GM18517 (cell line): Measurements from ENCODE around the gene RAB27A.
"Not testable (repeated sequence)": the region's sequence is repeated elsewhere in the genome, so short reads cannot be mapped to it uniquely, and the experiment has no call there.

ENCODE experiments used
- ATAC-seq: cut with Tn5 transposase; IDR thresholded peaks from one replicate; pipeline ENCODE4 v1.9.1; 2021; ENCODE audit warnings: mild to moderate bottlenecking, moderate library complexity; ENCODE audit not compliant: unreplicated experiment

Gene RAB27A

DNA sequence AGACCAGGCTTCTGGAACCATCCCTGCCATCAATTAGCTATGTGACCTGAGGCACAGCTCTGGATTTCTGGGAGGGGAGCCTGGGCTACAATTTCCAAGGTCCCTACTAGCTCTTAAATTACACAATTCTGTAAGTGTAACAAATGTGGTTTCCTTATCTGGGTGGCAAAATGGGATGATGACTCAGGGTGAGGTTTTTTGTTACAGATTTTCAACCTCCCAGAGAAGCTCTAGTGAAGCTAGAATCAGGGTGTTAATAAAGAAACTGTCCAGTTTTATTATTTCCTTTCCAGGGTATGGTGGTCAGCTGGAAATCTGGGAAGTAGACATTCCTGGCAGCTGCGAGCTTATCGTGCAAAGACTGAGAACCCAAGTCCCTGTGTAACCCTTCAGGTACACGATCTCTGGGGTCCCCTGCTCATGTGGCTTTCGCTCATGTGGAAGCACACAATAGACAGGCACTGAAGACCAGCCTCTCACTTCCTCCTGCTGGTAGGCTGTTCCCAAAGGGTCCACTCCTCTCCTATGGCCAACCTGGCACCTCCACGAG, 7.3 kb downstream of the RAB27A start:
- ATAC-seq = no peak

DNA sequence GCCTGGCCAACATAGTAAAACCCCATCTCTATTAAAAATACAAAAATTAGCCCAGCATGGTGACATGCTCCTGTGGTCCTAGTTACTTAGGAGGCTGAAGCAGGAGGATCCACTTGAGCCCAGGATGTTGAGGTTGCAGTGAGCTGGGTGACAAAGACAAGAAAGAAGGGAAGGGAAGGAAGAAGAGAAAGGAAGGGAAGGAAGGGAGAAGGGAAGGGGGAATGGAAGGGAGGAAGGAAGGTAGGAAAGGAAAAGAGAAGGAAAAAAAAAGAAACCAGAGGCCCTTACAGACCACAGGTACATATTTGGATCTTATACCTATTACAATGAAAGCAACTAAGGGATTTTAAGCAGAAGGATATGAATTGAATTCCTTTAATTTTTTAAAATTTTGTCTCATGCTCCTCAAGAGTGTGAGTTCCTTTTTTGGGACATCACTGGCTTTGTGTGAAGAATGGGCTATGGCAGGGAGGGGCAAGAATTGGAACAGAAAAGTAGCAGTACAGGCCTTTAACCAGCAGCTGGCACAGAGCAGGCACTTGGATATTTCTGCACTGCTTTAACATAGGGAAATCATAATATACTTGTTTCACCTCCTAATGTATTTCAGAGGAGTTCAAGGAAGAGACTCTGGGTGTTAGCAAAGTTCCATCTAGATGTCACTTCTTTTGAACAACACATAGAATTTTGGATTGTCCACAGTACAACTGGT, 7.9 kb downstream of the RAB27A start:
- no peak for ATAC-seq

DNA sequence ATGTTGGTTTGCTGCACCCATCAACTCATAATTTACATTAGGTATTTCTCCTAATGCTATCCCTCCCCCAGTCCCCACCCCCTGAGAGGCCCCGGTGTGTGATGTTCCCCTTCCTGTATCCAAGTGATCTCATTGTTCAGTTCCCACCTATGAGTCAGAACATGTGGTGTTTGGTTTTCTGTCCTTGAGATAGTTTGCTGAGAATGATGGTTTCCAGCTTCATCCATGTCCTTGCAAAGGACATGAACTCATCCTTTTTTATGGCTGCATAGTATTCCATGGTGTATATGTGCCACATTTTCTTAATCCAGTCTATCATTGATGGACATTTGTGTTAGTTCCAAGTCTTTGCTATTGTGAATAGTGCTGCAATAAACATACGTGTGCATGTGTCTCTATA, 9.0 kb downstream of the RAB27A start:
- ATAC-seq = not testable (repeated sequence)

DNA sequence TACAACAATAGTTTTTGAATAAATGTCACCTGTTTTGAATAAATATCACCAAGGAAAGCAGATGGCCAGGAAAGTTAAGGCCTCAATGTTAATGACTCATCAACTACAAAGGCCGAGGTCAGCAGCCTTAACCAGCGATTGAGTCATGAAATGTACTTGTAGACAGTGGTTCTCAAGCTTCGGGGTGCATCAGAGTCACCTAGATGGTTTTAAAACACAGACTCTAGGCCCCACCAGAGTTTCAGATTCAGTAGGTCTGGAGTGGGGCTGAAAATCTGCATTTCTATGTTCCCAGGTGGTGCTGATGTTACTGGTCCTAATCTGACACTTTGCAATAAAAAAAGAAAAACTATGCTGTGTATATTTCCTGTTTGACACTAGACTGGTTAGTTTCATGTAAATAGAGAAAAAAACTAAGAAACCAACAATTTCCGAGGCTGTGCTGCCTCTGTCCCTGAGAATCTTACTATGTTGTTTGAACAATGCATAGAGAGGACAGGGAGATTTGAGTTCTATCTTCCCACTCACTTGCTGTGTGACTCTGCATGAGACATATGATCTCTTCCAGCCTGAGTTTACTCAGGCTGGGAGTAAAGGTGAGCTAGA, 9.8 kb downstream of the RAB27A start:
- peak; percentile 81 for ATAC-seq

DNA sequence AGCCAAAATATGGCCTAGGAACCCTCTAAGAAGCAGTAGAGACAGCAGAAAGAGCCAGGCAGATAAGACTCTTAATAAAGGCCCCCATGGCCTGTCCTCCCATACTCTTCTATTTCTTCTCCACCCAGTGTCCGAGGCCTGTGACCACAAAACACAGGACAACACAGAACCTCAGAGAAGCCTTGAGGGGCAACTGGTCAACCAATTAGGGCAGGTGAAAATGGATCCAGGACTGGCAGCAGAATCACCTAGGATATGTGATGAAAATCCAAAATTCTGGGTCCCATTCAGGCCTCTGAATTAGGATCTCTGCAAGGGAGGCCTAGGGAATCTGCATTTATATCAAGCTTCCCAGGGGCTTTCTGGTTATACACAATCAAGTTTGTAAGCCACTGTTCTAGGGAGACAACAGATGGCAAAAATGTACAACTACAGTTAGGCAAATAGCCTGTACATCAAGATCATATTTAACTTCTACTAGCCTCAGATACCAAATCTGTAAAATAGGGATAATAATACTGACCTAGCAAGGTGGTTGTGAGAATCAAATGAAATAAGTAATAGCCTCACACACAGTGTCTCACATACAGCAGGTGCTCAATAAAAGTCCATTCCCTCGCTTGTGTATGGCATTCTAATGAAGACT, 10.4 kb downstream of the RAB27A start:
- no peak for ATAC-seq

DNA sequence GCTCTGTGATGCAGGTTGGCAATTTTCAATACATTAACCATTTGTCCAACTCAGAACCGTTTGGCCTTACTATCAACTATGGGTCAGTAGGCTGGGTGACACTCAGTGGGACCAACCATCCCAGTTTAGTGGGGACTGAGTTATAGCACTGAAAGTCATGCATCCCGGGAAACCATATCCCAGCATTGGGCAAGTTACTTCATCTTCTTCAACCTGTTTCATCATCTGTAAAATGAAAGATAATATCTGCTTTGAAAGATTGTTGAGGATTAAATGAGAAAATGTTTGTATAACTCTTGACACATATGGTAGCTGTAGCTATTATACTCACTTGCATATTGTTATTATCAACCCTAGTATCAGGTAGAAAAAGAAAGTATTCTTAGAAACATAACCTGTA, 11.9 kb downstream of the RAB27A start:
- no peak for ATAC-seq

DNA sequence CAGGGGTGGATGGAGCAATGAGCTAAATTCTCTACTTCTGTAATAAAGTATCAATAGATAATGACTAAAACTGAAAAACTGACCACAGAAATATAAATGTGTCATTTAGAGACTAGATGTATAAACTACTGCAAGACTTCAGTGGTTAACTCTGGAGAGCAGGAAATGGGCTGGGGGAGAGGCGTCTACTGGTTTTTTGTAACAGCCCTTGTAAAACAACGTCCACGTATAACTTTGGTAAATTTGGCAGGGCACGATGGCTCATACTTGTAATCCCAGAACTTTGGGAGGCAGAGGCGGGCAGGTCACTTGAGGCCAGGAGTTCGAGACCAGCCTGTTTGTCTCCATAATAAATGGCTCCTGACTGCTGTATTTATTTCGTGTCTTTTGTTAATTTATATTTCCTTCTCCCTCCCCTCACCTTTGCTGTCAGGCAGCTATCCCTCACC, 12.5 kb downstream of the RAB27A start:
- peak; percentile 68 for ATAC-seq

DNA sequence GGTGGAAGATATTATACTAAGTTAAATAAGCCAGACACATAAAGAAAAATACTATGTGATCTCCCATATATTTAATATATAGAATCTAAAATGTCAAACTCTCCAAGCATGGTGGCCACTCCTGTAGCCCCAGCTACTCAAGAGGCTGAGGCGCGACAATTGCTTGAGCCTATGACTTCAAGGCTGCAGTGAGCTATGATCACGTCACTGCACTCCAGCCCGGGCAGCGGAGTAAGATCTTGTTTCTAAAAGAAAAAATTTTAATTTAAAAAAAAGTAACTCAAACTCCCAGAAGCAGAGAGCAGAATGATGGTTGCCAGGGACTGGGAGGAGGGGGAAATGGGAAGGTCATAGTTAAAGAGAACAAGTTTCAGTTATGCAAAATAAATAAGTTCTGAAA, 13.3 kb downstream of the RAB27A start:
- no peak for ATAC-seq

DNA sequence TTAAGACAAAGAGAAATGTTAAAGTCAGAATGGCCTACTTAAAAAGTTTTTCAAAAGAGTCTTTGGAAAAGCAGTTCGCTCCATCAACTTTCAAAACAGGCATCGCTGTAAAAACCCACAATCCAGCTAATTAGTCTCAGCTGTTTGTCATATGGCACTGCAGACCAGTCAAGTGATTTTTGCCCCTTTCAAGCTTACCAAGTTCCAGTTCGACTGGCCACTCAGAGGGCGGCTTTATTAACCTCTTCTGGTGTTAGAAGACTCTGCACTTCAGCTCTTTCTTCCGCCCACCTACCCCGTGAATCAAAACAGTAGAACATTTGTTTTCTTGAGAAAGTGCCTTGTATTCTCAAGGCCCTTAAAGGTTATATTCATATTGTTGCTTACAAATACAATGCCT, 19.3 kb downstream of the RAB27A start:
- no peak for ATAC-seq

DNA sequence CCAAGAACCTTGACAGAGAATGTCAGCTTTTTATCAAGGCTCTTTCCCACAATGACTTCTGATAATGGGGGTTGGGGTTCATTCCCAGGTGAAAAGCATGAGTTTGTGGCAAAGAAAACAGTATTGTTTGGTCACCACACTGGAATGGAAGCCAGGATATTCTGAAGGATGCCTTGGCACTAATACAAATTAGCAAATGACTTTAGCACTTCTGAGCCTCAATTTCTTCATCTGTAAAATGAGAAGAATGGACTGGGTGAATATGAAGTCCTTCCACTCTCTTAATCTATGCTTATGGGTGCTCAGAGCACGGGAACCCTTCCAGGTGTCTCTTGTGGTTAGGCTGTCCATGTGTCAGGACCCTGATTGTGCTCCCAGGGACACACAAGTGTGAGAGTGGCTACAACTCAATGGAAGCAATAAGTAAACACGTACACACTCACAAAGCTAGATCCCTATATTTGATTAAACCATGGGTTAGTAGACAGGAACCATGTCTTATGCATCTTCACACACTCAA, 21.4 kb downstream of the RAB27A start:
- no peak for ATAC-seq

DNA sequence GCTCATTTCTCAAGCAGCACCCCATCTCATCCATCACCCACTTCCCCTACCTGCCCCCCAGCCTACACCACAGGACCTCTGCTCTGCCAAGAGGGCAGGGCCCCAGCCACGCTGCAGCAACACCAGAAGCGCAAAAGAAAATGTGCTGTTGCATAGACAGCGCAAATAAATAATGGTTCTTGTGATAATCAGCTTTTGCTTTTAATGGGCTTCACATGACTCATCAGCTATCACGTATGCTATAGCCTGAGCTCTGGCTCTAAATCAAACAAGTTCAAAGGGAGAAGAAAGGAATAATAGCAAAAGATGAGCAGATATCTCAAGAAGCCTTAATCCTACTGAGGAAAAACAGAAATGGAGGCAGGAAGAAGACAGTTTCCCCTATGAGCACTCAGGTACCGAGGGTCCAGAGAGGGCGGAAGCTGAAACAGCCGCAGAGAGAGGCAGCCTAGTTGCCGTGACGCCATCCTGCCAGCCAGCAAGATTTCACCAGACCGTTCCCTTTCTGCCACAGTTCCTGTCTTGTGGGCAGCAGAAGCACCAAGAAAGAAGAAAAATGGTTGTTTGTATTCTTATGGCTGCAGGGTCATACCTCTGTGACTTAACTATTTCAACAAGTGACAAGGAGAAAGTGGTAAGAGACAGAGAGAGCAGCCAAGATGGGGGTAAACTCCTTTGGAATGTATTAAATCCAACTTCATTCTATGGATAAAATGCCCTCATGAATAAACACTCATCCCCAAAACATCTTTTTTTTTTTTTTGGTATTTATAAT, 22.0 kb downstream of the RAB27A start:
- peak; percentile 70 for ATAC-seq

DNA sequence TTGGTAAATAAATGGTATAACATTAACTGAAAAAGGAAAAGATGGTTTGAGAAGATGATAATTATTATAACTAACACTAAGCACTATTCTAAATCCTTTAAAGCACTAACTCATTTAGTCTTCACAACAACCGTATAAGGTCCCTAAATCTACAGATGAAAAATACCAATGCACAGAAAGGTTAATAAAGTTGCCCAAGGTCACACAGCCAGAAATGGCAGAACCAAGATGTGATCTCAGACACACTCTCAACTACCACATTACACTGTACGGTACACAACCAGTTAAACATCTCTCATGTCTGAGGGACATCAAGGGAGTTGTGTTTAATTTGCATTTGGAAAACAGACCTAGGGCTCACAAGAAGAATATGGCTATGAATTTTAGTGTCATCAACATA, 23.1 kb downstream of the RAB27A start:
- no peak for ATAC-seq

DNA sequence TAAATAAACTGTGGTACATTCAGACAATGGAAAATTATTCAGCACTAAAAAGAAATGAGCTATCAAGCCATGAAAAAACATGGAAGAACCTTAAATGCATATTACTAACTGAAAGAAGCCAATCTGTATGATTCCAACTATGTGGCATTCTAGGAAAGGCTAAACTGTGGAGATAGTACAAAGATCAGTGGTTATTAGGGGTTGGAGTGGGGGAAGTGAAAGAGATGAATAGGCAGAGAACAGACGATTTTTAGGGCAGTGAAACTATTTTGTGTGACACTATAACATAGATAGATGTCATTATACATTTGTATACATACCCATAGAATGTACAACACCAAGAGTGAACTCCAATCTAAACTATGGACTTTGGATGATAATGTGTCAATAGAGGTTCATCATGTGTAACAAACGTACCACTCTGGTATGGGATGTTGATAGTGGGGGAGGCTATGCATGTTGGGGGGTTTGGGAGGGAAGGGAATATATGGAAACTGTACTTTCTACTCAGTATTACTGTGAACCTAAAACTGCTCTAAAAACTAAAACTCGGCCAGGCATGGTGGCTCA, 29.0 kb downstream of the RAB27A start:
- ATAC-seq = no peak

DNA sequence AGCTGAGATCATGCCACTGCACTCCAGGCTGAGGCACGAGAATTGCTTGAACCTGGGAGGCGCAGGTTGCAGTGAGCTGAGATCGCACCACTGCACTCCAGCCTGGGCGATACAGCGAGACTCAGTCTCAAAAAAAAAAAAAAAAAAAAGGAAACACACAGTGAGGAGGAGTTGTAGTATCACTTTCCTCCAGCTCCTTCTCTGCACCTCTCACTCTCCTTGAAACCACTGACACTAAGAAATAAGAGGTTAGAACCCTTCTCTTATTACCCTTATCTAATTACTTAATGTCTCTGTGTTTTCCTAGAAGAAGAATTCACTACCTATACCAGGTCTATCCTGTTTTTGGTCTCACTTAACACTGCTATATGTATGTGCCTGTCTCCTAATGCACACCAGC, 31.7 kb downstream of the RAB27A start:
- ATAC-seq = peak; percentile 48

DNA sequence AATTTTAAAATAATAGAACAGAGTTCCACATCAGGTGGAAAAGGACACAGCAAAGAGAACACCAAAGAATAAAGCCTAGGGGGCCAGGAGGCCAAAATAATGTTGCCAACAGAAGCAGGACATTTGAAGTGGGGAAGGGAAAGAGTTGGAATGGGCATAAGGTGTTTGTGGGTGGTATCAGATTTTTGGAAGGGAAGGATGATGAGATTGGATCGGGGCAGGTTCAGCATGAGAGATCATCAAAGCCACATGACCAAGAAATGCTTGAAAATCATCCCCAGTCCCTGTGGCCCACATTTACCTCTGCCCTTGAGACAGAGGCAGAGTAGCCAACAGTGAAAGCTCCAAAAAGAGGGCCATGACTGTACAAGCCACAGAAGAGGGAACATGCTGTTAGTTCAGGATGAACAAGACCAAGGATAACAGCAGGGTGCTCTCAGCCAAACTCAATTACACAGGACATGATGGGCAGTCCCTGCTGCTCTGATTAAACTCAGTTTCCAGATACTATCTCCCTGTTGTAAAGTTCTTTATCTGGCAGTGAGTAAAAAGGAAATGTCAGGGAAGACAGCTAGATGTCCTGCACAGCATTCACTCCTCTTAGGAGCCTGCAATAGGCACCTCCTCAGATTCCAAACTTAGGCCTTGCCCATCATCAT, 32.5 kb downstream of the RAB27A start:
- no peak for ATAC-seq

DNA sequence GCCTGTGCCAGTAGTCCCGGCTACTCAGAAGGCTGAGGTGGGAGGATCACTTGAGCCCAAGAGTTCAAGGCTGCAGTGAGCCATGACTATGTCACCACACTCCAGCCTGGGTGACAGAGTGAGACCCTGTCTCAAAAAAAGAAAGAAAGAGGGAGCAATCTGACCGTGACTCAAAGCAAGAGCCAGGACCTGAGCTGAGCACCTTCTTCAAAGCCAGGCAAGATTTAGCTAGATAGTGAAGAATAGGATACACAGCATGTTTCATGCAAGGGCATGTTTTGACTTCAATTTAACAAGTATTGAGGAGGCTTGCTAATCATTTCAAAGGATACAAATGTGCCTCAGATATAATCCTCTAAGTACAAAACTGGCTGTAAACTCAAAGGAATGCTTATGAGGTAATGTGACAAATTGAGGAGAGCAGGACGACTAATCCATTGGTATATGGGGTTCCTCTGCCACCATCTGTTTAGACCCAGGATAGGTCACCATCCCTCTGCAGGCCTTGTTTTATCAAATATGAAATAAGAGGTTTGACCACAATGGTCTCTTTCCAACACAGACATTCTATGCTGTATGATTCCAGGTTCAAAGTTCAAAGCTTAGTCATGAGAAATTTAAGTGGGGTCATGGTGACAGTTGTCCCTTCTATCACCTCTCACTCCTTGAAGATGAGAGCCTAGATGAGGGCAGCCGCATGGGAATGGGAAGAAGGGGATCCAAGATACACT, 33.2 kb downstream of the RAB27A start:
- ATAC-seq = peak; percentile 11

DNA sequence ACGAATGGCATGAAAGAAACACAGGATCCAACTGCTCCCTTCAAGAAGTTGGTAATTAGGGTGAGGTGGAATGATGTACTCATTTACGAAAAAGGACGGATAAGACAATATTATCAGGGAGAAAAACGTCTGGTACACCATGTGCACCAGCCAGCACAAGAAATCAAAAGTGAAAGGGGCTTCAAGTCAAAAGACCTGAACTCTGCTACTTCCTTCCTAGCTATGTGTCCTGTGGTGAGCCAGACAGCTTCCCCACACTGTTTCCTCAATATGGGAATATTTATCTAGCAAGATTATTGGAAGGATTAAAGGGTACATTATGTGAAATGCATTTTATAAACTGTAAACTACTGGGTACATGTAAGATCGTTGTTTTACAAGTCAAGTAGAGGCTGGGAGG, 33.9 kb downstream of the RAB27A start:
- ATAC-seq = peak; percentile 55

DNA sequence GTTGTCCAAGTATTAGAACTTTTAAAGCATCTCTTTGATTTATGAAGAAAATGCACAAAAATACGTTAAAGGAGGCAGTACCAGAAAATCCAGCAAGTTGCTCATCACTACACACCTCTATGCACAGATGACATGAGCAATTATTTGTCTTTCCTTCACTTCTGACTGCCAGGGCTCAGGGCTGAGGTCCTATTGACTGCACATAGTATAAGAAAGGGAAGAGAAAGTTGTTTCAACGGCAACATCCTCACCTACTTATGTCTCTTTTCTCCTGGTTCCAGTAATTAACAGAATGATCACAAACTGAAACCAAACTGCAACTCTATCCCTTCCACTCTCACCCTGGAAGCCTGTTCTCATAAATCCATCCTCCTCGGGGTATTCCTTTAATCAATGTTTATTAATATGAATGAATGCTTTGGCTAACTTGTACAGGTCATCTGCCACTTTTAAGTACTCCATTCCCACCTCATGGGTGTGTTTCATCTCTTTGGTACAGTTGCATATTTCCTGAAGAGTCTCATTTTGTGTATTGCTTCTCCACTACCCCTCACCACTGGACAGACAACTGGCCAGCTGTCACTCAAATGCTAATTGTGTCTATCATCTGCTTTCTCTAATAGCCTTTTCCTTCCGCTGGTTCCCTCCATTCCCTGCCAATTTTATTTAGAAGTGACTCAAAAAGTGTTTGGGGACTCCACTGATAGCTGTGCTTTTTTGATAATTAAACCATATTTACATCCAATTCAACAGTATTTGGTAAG, 34.5 kb downstream of the RAB27A start:
- peak; percentile 50 for ATAC-seq

DNA sequence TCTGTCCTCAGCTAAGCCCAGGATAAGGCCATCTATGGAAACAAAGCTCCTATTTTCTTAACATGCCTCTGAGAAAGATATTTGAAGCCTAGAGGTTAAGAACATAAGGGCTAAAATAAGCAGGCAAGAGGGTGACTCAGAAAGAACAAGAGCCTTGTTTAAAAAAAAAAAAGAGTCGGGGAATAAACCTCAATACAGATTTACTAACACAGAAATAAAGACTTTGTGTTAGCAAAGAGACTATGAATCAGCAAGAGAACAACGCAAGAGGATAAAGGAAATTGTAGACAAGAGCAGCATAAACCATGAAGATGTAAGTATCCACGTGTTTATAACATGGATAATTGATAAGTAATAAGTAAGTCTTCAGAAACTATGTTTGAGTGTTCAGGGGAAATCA, 36.0 kb downstream of the RAB27A start:
- no peak for ATAC-seq
